RWPE1 (cell line): ENCODE measurements around the gene PCBD1.

ENCODE experiments used
- CTCF ChIA-PET: fragments of 350-600 bp; sonication (Branson Sonifier 250); formaldehyde crosslinking; extraction: SDS; loops from one replicate; lab custom pipeline; 2021; lab: Yijun Ruan, JAX
- POLR2A ChIA-PET: fragments of 400-600 bp; formaldehyde crosslinking; extraction: SDS; loops from one replicate; lab custom pipeline; 2020; ENCODE audit warnings: antibody characterized with exemption; ENCODE audit not compliant: low non-redundant PET; lab: Yijun Ruan, JAX
- DNase-seq: peaks from one replicate; pipeline ENCODE4 v3.0.0; 2012; ENCODE audit warnings: low spot score
- H3K27ac ChIP-seq: fragments of 450-650 bp; 2 replicates; pipeline ENCODE4 v1.5.1; 2017
- TF ChIP-seq, protein P1 (sequence below): fragments of 450-650 bp; conservative IDR thresholded peaks from 2 replicates; pipeline ENCODE4 v1.5.1; 2017; ENCODE audit warnings: low read depth, mild to moderate bottlenecking

Gene PCBD1

DNA sequence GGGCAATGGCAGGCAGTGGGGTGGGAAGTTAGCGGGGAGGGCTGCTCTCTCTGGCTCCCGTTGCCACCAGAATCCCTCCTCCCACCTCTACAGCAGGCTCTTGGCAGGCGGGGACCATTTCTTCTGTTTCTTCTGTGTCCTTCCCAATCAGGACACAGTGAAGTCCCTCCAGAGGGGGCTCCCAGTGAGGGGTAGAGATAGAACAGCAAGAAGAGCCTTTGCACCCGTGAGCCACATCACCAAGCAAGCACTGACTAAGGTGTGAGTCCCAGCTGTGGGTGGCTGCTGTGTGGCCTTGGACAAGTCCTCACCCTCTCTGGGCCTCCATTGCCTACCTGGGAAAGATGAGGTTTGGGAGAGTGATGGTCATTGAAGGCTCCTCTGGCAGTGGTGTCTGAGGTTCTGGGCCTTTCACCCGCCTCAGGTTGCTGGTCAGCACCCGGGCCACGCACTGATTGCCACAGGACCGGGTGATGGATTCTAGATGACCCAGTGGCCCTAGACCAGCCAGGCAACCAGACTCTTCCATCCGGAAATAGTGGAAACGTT lies 26.0 kb upstream of the PCBD1 start:
- TF ChIP-seq, protein P1, sequence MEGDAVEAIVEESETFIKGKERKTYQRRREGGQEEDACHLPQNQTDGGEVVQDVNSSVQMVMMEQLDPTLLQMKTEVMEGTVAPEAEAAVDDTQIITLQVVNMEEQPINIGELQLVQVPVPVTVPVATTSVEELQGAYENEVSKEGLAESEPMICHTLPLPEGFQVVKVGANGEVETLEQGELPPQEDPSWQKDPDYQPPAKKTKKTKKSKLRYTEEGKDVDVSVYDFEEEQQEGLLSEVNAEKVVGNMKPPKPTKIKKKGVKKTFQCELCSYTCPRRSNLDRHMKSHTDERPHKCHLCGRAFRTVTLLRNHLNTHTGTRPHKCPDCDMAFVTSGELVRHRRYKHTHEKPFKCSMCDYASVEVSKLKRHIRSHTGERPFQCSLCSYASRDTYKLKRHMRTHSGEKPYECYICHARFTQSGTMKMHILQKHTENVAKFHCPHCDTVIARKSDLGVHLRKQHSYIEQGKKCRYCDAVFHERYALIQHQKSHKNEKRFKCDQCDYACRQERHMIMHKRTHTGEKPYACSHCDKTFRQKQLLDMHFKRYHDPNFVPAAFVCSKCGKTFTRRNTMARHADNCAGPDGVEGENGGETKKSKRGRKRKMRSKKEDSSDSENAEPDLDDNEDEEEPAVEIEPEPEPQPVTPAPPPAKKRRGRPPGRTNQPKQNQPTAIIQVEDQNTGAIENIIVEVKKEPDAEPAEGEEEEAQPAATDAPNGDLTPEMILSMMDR, result no peak
- ChIA-PET CTCF (interaction anchor here (1.8 kb wide), 1 partner anchor 11 kb away, joined by 8 read pairs; no protein-coding TSS in a partner anchor), POLR2A (no interaction called here)
- H3K27ac ChIP-seq, result no peak overlapping the region
- DNase-seq, result no peak

- POLR2A ChIA-PET, result no interaction called here
- CTCF ChIA-PET, result interaction anchor here (1.8 kb wide), 1 partner anchor 11 kb away, joined by 8 read pairs; no protein-coding TSS in a partner anchor
- no peak for DNase-seq
- TF ChIP-seq, protein P1, result no peak
- H3K27ac ChIP-seq, result no peak overlapping the region
Measured at GRCh38 chr10:70913893-70914240, 25.5 kb upstream of the PCBD1 start.

GRCh38 chr10:70913191-70913892 lies 25.0 kb upstream of the PCBD1 start:
- ChIA-PET CTCF (interaction anchor here (1.0 kb wide), 1 partner anchor 452 kb away, joined by 5 read pairs; no protein-coding TSS in a partner anchor), POLR2A (no interaction called here)
- no peak overlapping the region for H3K27ac ChIP-seq
- no peak for DNase-seq
- TF ChIP-seq, protein P1, result no peak

- no peak overlapping the region for H3K27ac ChIP-seq
- DNase-seq, result no peak
- CTCF ChIA-PET, result interaction anchor here (1.0 kb wide), 1 partner anchor 451 kb away, joined by 5 read pairs; no protein-coding TSS in a partner anchor
- TF ChIP-seq, protein P1, result no peak
- POLR2A ChIA-PET, result no interaction called here
Measured at GRCh38 chr10:70912556-70912955, 24.2 kb upstream of the PCBD1 start.

DNA sequence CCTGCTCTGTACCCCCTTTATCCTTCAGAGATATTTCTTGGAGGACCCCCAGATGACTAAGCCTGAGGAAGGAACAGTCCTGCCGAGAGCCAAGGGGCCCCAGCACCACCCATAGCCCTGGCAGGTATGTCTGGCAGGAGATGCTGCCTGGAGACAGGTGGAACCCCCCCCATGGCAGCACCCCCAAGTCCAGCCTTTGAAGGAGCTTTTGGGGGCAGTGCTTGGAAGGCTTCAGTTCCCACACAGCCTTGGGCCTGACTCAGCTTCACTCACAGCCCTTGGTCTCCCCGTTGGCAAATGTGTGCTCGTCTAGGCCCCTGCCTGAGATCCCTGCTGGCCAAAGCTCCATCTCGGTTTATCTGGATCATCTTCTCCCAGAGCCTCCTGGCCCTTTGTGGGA lies 23.0 kb upstream of the PCBD1 start:
- H3K27ac ChIP-seq, result no peak overlapping the region
- DNase-seq, result no peak
- POLR2A ChIA-PET, result no interaction called here
- CTCF ChIA-PET, result interaction anchor here (0.5 to 1.0 kb wide), 2 partner anchors 9 to 96 kb away, joined by 3 to 5 read pairs; no protein-coding TSS in a partner anchor
- TF ChIP-seq, protein P1, result no peak

- ChIA-PET CTCF (interaction anchor here (0.5 to 1.0 kb wide), 3 partner anchors 8 to 96 kb away, joined by 3 to 5 read pairs (median 4); no protein-coding TSS in a partner anchor), POLR2A (no interaction called here)
- H3K27ac ChIP-seq, result no peak overlapping the region
- TF ChIP-seq, protein P1, result no peak
- DNase-seq, result no peak
Measured at GRCh38 chr10:70910486-70911341, 22.3 kb upstream of the PCBD1 start.
